Hindlimb muscle (tissue), 1 donor: ENCODE results near the gene ISCU. TPM values are rescaled to one million over a fixed set of nuclear protein-coding genes. Genes with fewer than 3 reads are reported as not detected.
A peak's percentile ranks its signal among the peaks of the same experiment; 100 is the strongest.
"Not testable (repeated sequence)": the region's sequence is repeated elsewhere in the genome, so short reads cannot be mapped to it uniquely, and the experiment has no call there.

Source experiments
- DNase-seq: peaks from one replicate; pipeline ENCODE4 v3.0.0-alpha.2; 2013
- polyA plus RNA-seq: library from polyadenylated mRNA; unstranded; fragments of 120-200 nt; gene quantifications from one replicate; pipeline ENCODE4 v1.2.1, GENCODE V29; 2013; ENCODE audit not compliant: insufficient read length

ISCU gene
- polyA plus RNA-seq, 1 donor, result 83.7 TPM

GRCh38 chr12:108547686-108548085 lies 14.7 kb upstream of the ISCU start:
- no peak for DNase-seq

- no peak for DNase-seq
Measured at GRCh38 chr12:108548954-108549521, 13.4 kb upstream of the ISCU start.

- no peak for DNase-seq
Measured at GRCh38 chr12:108551535-108551934, 10.9 kb upstream of the ISCU start.

- no peak for DNase-seq
Measured at GRCh38 chr12:108553799-108554198, 8.6 kb upstream of the ISCU start.

GRCh38 chr12:108555383-108555782 lies 7.0 kb upstream of the ISCU start:
- DNase-seq, result not testable (repeated sequence)

- no peak for DNase-seq
Measured at GRCh38 chr12:108559007-108559655, 3.3 kb upstream of the ISCU start.

GRCh38 chr12:108559748-108560147 lies 2.6 kb upstream of the ISCU start:
- DNase-seq, result no peak

GRCh38 chr12:108560321-108560721 lies 2.1 kb upstream of the ISCU start:
- no peak for DNase-seq

GRCh38 chr12:108560752-108561719 lies 1.4 kb upstream of the ISCU start, which contains the start of gene SART3:
TSS of gene SART3 (minus strand) at chr12:108561173. CDS start at chr12:108561154, 19 bp downstream.
- peak; percentile 86 for DNase-seq

GRCh38 chr12:108561852-108562347 lies 496 bp upstream of the ISCU start:
- peak; percentile 31 for DNase-seq

GRCh38 chr12:108563136-108563803 lies 874 bp downstream of the ISCU start:
- DNase-seq, result peak; percentile 89

GRCh38 chr12:108563804-108564151 lies 1.4 kb downstream of the ISCU start:
- no peak for DNase-seq

- no peak for DNase-seq
Measured at GRCh38 chr12:108564724-108565123, 2.3 kb downstream of the ISCU start.

- no peak for DNase-seq
Measured at GRCh38 chr12:108565146-108565545, 2.8 kb downstream of the ISCU start.

- no peak for DNase-seq
Measured at GRCh38 chr12:108565976-108566375, 3.6 kb downstream of the ISCU start.

- no peak for DNase-seq
Measured at GRCh38 chr12:108566452-108566851, 4.1 kb downstream of the ISCU start.

GRCh38 chr12:108567406-108568337 lies 5.3 kb downstream of the ISCU start:
- DNase-seq, result peak; percentile 56

- DNase-seq, result no peak
Measured at GRCh38 chr12:108568338-108569154, 6.2 kb downstream of the ISCU start.

GRCh38 chr12:108570743-108571608 lies 8.6 kb downstream of the ISCU start:
- DNase-seq, result no peak
